H1 (cell line): ENCODE results near the gene ZNF385C. TPM values are rescaled to one million over a fixed set of nuclear protein-coding genes. Genes with fewer than 3 reads are reported as not detected.

Experiments
- CTCF ChIA-PET: fragments of 300-600 bp; sonication (Branson Sonifier 250); formaldehyde crosslinking; loops from one replicate; lab custom pipeline; 2021; ENCODE audit not compliant: partially characterized antibody; lab: Charles Lee
- POLR2A ChIA-PET: fragments of 300-600 bp; sonication (Branson Sonifier 250); formaldehyde crosslinking; loops from one replicate; lab custom pipeline; 2021; ENCODE audit warnings: inconsistent platforms; ENCODE audit not compliant: partially characterized antibody; lab: Charles Lee
- DNase-seq, 2 experiments: peaks; one replicate each; pipeline versions ENCODE4 v3.0.0 to v3.0.0-alpha.2; 2010 to 2022; ENCODE audit warnings: low spot score in 2 of 2, low read depth in 1 of 2, mixed read lengths in 1 of 2
- FAIRE-seq: peaks from 2 replicates; lab custom pipeline; 2011; peaks lifted over from hg19 to GRCh38; lab: Jason Lieb, UNC
- H2AFZ ChIP-seq: 2 replicates; pipeline ENCODE4 v1.8.1; 2012; ENCODE audit warnings: low read length, inconsistent platforms
- H2AK5ac ChIP-seq: 2 replicates; pipeline ENCODE4 v1.6.1; 2013; ENCODE audit warnings: low read depth, low read length
- H2BK120ac ChIP-seq: replicated peaks from 2 replicates; pipeline ENCODE3; 2013; ENCODE audit warnings: low read depth, low read length, inconsistent platforms
- H2BK12ac ChIP-seq: 2 replicates; pipeline ENCODE4 v1.6.1; 2013; ENCODE audit warnings: low read depth, low read length
- H2BK15ac ChIP-seq: 2 replicates; pipeline ENCODE4 v1.6.1; 2013; ENCODE audit warnings: low read length
- H2BK20ac ChIP-seq: 2 replicates; pipeline ENCODE4 v1.6.1; 2013; ENCODE audit warnings: low read length
- H2BK5ac ChIP-seq: 2 replicates; pipeline ENCODE4 v1.6.1; 2013; ENCODE audit warnings: low read depth, low read length
- H3K14ac ChIP-seq: 2 replicates; pipeline ENCODE4 v1.6.1; 2013; ENCODE audit warnings: inconsistent platforms; ENCODE audit not compliant: insufficient read length
- H3K18ac ChIP-seq: 2 replicates; pipeline ENCODE4 v1.6.1; 2013; ENCODE audit warnings: low read length; ENCODE audit errors: extremely low read depth
- H3K23ac ChIP-seq: 2 replicates; pipeline ENCODE4 v1.6.1; 2013; ENCODE audit warnings: inconsistent platforms; ENCODE audit not compliant: insufficient read length
- H3K23me2 ChIP-seq: 2 replicates; pipeline ENCODE4 v1.6.1; 2013; ENCODE audit warnings: low read depth, low read length
- H3K27ac ChIP-seq: 2 replicates; pipeline ENCODE4 v1.6.1; 2011; ENCODE audit warnings: low read depth, low read length, inconsistent platforms
- H3K27me3 ChIP-seq, 4 experiments: replicated peaks in 1 of 4; 1 replicate in 1 of 4; 2 replicates in 3 of 4; pipeline versions ENCODE4 v1.6.1 to v1.8.1; 2011 to 2013; ENCODE audit warnings: low read length in 3 of 4, mild to moderate bottlenecking in 3 of 4, inconsistent platforms in 2 of 4, mixed read lengths in 2 of 4, moderate library complexity in 1 of 4; ENCODE audit not compliant: control insufficient read depth in 3 of 4, insufficient read depth in 3 of 4; ENCODE audit errors: extremely low read depth in 1 of 4
- H3K36me3 ChIP-seq, 4 experiments: 2 replicates each; pipeline versions ENCODE4 v1.6.1 to v1.8.1; 2011 to 2013; ENCODE audit warnings: mild to moderate bottlenecking in 4 of 4, low read length in 3 of 4, moderate library complexity in 2 of 4, control low read depth in 1 of 4, inconsistent platforms in 1 of 4; ENCODE audit not compliant: insufficient read depth in 4 of 4, control insufficient read depth in 2 of 4
- H3K4ac ChIP-seq: replicated peaks from 2 replicates; pipeline ENCODE3; 2013; ENCODE audit warnings: low read length, low read depth, mixed read lengths, inconsistent platforms; ENCODE audit not compliant: insufficient read length
- H3K4me1 ChIP-seq, 4 experiments: replicated peaks in 1 of 4; 1 replicate in 1 of 4; 2 replicates in 3 of 4; pipeline versions ENCODE4 v1.6.1 to v1.8.1; 2011 to 2013; ENCODE audit warnings: low read length in 3 of 4, inconsistent platforms in 2 of 4, mixed read lengths in 1 of 4; ENCODE audit not compliant: insufficient read depth in 4 of 4, control insufficient read depth in 3 of 4
- H3K4me2 ChIP-seq, 2 experiments: 2 replicates each; pipeline versions ENCODE4 v1.6.1 to v1.8.1; 2011 to 2013; ENCODE audit warnings: low read depth in 2 of 2, low read length in 2 of 2, control low read depth in 1 of 2, inconsistent platforms in 1 of 2, mild to moderate bottlenecking in 1 of 2; ENCODE audit not compliant: insufficient read depth in 1 of 2
- H3K4me3 ChIP-seq, 4 experiments: fragments of 200-600, 300-600 bp in 1 of 4; sonication (generic), shearing (Covaris generic), sonication (Bioruptor Twin) in 1 of 4; 2 replicates each; pipeline versions ENCODE4 v1.5.1 to v1.8.1; 2011 to 2016; ENCODE audit warnings: low read length in 4 of 4, low read depth in 3 of 4, control low read depth in 2 of 4, inconsistent platforms in 2 of 4, mild to moderate bottlenecking in 2 of 4, mixed read lengths in 1 of 4, moderate library complexity in 1 of 4; ENCODE audit not compliant: insufficient read depth in 2 of 4; ENCODE audit errors: extremely low read depth in 1 of 4
- H3K56ac ChIP-seq: replicated peaks from 2 replicates; pipeline ENCODE3; 2013; ENCODE audit warnings: low read depth, mild to moderate bottlenecking, mixed read lengths, low read length, inconsistent platforms; ENCODE audit not compliant: insufficient read length
- H3K79me1 ChIP-seq: 2 replicates; pipeline ENCODE4 v1.6.1; 2013; ENCODE audit warnings: low read depth, low read length, control low read depth
- H3K79me2 ChIP-seq, 2 experiments: 2 replicates each; pipeline versions ENCODE4 v1.6.1 to v1.8.1; 2012 to 2013; ENCODE audit warnings: low read length in 2 of 2, mild to moderate bottlenecking in 2 of 2, inconsistent platforms in 1 of 2; ENCODE audit not compliant: insufficient read depth in 2 of 2, control insufficient read depth in 1 of 2
- H3K9ac ChIP-seq, 4 experiments: replicated peaks in 1 of 4; 1 replicate in 1 of 4; 2 replicates in 3 of 4; pipeline versions ENCODE4 v1.6.1 to v1.8.1; 2011 to 2013; ENCODE audit warnings: low read depth in 3 of 4, low read length in 3 of 4, control low read depth in 2 of 4, mild to moderate bottlenecking in 2 of 4, moderate library complexity in 2 of 4, inconsistent platforms in 1 of 4; ENCODE audit errors: extremely low read depth in 1 of 4
- H3K9me3 ChIP-seq, 2 experiments: 2 replicates each; pipeline versions ENCODE4 v1.6.1 to v1.8.1; 2012 to 2013; ENCODE audit warnings: mild to moderate bottlenecking in 2 of 2, moderate library complexity in 2 of 2, control low read depth in 1 of 2, inconsistent platforms in 1 of 2, low read depth in 1 of 2, low read length in 1 of 2, mixed read lengths in 1 of 2; ENCODE audit not compliant: insufficient read depth in 2 of 2
- H4K20me1 ChIP-seq, 2 experiments: replicated peaks in 1 of 2; 2 replicates each; pipeline versions ENCODE3 to v1.8.1; 2011 to 2013; ENCODE audit warnings: inconsistent platforms in 2 of 2, low read length in 2 of 2, mild to moderate bottlenecking in 1 of 2; ENCODE audit not compliant: insufficient read depth in 2 of 2, control insufficient read depth in 1 of 2
- H4K5ac ChIP-seq: 2 replicates; pipeline ENCODE4 v1.6.1; 2013; ENCODE audit warnings: low read length, low read depth, mixed read lengths, inconsistent platforms; ENCODE audit not compliant: insufficient read length
- H4K8ac ChIP-seq: 2 replicates; pipeline ENCODE4 v1.8.0; 2013; ENCODE audit warnings: mild to moderate bottlenecking, moderate library complexity, low read length, inconsistent platforms; ENCODE audit not compliant: insufficient read depth; ENCODE audit errors: extremely low read depth
- H4K91ac ChIP-seq: replicated peaks from 2 replicates; pipeline ENCODE3; 2013; ENCODE audit warnings: low read length, mixed read lengths, inconsistent platforms; ENCODE audit not compliant: insufficient read length
- CTCF ChIP-seq, 3 experiments: IDR thresholded peaks; 1 replicate in 2 of 3; 2 replicates in 1 of 3; pipeline versions ENCODE4 v1.5.1 to v1.6.1; 2011; ENCODE audit warnings: low read length in 3 of 3, mild to moderate bottlenecking in 3 of 3, inconsistent platforms in 2 of 3, low read depth in 1 of 3, moderate library complexity in 1 of 3; ENCODE audit not compliant: insufficient read depth in 1 of 3; ENCODE audit errors: control extremely low read depth in 1 of 3
- KDM1A ChIP-seq: fragments of 200-600, 300-600 bp; sonication (generic); IDR thresholded peaks from 2 replicates; pipeline ENCODE4 v1.7.1; 2016; ENCODE audit warnings: mild to moderate bottlenecking, low read length, borderline replicate concordance
- NRF1 ChIP-seq: IDR thresholded peaks from 2 replicates; pipeline ENCODE4 v1.6.1; 2011; ENCODE audit warnings: mild to moderate bottlenecking, low read depth, low read length, improper control_type of control experiment
- RBBP5 ChIP-seq: IDR thresholded peaks from 2 replicates; pipeline ENCODE4 v1.7.1; 2012; ENCODE audit warnings: low read depth, mild to moderate bottlenecking, inconsistent platforms, low read length, moderate library complexity, borderline replicate concordance
- SIN3A ChIP-seq, 2 experiments: IDR thresholded peaks in 1 of 2; conservative IDR thresholded peaks in 1 of 2; 2 replicates each; pipeline ENCODE4 v1.6.1; 2011 to 2012; ENCODE audit warnings: low read length in 2 of 2, improper control_type of control experiment in 1 of 2, low read depth in 1 of 2, mild to moderate bottlenecking in 1 of 2
- SP1 ChIP-seq: IDR thresholded peaks from 2 replicates; pipeline ENCODE4 v1.6.1; 2011; ENCODE audit warnings: low read depth, low read length
- SP4 ChIP-seq: IDR thresholded peaks from 2 replicates; pipeline ENCODE4 v1.6.1; 2012; ENCODE audit warnings: low read length, inconsistent platforms
- TAF1 ChIP-seq: IDR thresholded peaks from 2 replicates; pipeline ENCODE4 v1.6.1; 2011; ENCODE audit warnings: mild to moderate bottlenecking, low read depth, low read length
- TBP ChIP-seq: IDR thresholded peaks from 2 replicates; pipeline ENCODE4 v1.6.1; 2011; ENCODE audit warnings: low read depth, low read length, improper control_type of control experiment
- TCF12 ChIP-seq: IDR thresholded peaks from 2 replicates; pipeline ENCODE4 v1.6.1; 2011; ENCODE audit warnings: low read depth, mild to moderate bottlenecking, low read length
- WGBS, 2 experiments: shearing (Covaris generic) in 1 of 2; methylation state at CpG; one replicate each; pipeline versions ENCODE4 v1.1.6 to v1.1.7; 2013 to 2015; ENCODE audit warnings: low lambda C conversion rate in 2 of 2, mixed read lengths in 2 of 2, inconsistent platforms in 1 of 2, low coverage in 1 of 2, missing lambda C conversion rate in 1 of 2; ENCODE audit not compliant: insufficient replicate concordance in 2 of 2, insufficient coverage in 1 of 2, insufficient read length in 1 of 2; ENCODE audit errors: extremely low coverage in 1 of 2, missing lambda C conversion rate in 1 of 2; 5-methylcytosine and 5-hydroxymethylcytosine counted together
- polyA plus RNA-seq, 7 experiments: library from polyadenylated mRNA; depleted of rRNA in 3 of 7; stranded (reverse) in 5 of 7; unstranded in 2 of 7; fragments of >200 nt in 5 of 7; fragments of 200-250 nt in 2 of 7; gene quantifications; 1 replicate in 5 of 7; 2 replicates in 1 of 7; 4 replicates in 1 of 7; pipeline versions ENCODE4 v1.2.1 to v1.2.3, GENCODE V29; 2011 to 2013; ENCODE audit warnings: missing spikeins in 2 of 7, mixed read lengths in 2 of 7
- total RNA-seq: library from RNA; stranded (reverse); fragmentation: NEBNext Ultra II Directional; extraction: Animal tissue kit (Norgen Biotek cat#: 25700); gene quantifications from 2 replicates; pipeline ENCODE4 v1.2.1, GENCODE V29; 2021
- TF ChIP-seq, protein P1 (sequence below): IDR thresholded peaks from 2 replicates; pipeline ENCODE4 v1.6.1; 2011; ENCODE audit warnings: low read depth, mild to moderate bottlenecking, low read length; ENCODE audit not compliant: insufficient read depth

ZNF385C gene
- total and polyA plus RNA-seq, 2 of the 8 experiments (the other 6 are each of a cell fraction or from before 2014, with no cell fraction given): 3.9 to 6.1 TPM

GRCh38 chr17:42088736-42089135, 9.5 kb downstream of the ZNF385C start:
- no peaks in the 10 kb centered on the region for H3K79me2 ChIP-seq
- H2BK20ac ChIP-seq: no peak overlapping the region
- H4K5ac ChIP-seq: no peak overlapping the region
- no peaks in the 10 kb centered on the region for H3K9me3 ChIP-seq
- 92% methylated on average over 8 of the region's 8 CpGs; no CpG with 5 or more reads in 1 of the 2 experiments for WGBS, 2 experiments
- no peaks in the 10 kb centered on the region for H3K27me3 ChIP-seq
- H2BK12ac ChIP-seq: 0 out of 2 replicates have a peak overlapping the region, but pooled peaks have one; percentile 39
- H3K9ac ChIP-seq: no peak overlapping the region
- CTCF ChIA-PET: interaction anchor here (2.6 to 39.4 kb wide), 5 partner anchors 13 to 58 kb away, joined by 11 to 1084 read pairs (median 150); partner anchors contain the start of genes DHX58, DNAJC7, HSPB9 and KAT2A
- no peaks in the 10 kb centered on the region for H4K20me1 ChIP-seq
- H3K36me3 ChIP-seq: no peaks in the 10 kb centered on the region
- no peak for FAIRE-seq
- peaks cover 0 to 2% (median 0%) of the 10 kb centered on the region in 4 experiments; a peak in 1 of 7 replicates for H3K4me1 ChIP-seq
- H3K27ac ChIP-seq: no peak overlapping the region
- H3K18ac ChIP-seq: no peak overlapping the region
- H3K4ac ChIP-seq: no peak overlapping the region
- H3K23ac ChIP-seq: no peak overlapping the region
- no peak overlapping the region for H2BK5ac ChIP-seq
- H3K4me2 ChIP-seq: no peak overlapping the region
- H3K56ac ChIP-seq: no peak overlapping the region
- no peak overlapping the region for H2BK120ac ChIP-seq
- no peak overlapping the region for H2AK5ac ChIP-seq
- H2BK15ac ChIP-seq: peak overlapping the region; percentile 61; the same call in 1 of the 2 replicates
- no peak overlapping the region for H3K14ac ChIP-seq
- H4K91ac ChIP-seq: no peak overlapping the region
- H2AFZ ChIP-seq: no peak overlapping the region
- no peak for DNase-seq
- no peak overlapping the region for H3K4me3 ChIP-seq
- H3K79me1 ChIP-seq: no peaks in the 10 kb centered on the region
- H3K23me2 ChIP-seq: no peaks in the 10 kb centered on the region
- POLR2A ChIA-PET: interaction anchor here (0.7 to 1.9 kb wide), 4 partner anchors 8 to 162 kb away, joined by 3 to 6 read pairs (median 4); no protein-coding TSS in a partner anchor
- H4K8ac ChIP-seq: peak overlapping the region; percentile 41; the same call in 1 of the 2 replicates
- no peak for TF ChIP-seq SP4
- TF ChIP-seq TCF12: no peak
- TF ChIP-seq KDM1A: no peak
- TF ChIP-seq NRF1: no peak
- TF ChIP-seq SIN3A (conservative IDR thresholded peaks at IDR 0.05 in 1 of 2, IDR thresholded peaks at IDR 0.05 in 1 of 2; ENCODE audit: low read depth in 1 of 2, low read length in 2 of 2): no peak
- TF ChIP-seq TAF1: no peak
- no peak for TF ChIP-seq SP1
- TF ChIP-seq, protein P1, sequence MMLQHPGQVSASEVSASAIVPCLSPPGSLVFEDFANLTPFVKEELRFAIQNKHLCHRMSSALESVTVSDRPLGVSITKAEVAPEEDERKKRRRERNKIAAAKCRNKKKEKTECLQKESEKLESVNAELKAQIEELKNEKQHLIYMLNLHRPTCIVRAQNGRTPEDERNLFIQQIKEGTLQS: no peak
- no peak for TF ChIP-seq TBP
- TF ChIP-seq CTCF (IDR thresholded peaks at IDR 0.05; ENCODE audit: control extremely low read depth in 1 of 3, insufficient read depth in 1 of 3, low read depth in 1 of 3, low read length in 3 of 3): no peak
- TF ChIP-seq RBBP5: no peak
